ACC112 (cell line): ENCODE results near the gene TEPSIN.

ENCODE experiments used
- H2AFZ ChIP-seq: fragments of 200-600 bp; sonication (generic); one replicate; pipeline ENCODE4 v1.6.0; 2017; ENCODE audit warnings: antibody characterized with exemption, low read length; ENCODE audit not compliant: unreplicated experiment
- H3K27ac ChIP-seq: fragments of 200-600 bp; sonication (generic); 2 replicates; pipeline ENCODE4 v1.5.1; 2014; ENCODE audit warnings: low read depth, mild to moderate bottlenecking, antibody characterized with exemption, low read length, moderate library complexity
- H3K27me3 ChIP-seq: fragments of 200-600 bp; sonication (generic); 2 replicates; pipeline ENCODE4 v1.6.1; 2014; ENCODE audit warnings: mild to moderate bottlenecking, antibody characterized with exemption, low read length, moderate library complexity, mixed read lengths; ENCODE audit not compliant: insufficient read depth
- H3K36me3 ChIP-seq: fragments of 200-600 bp; sonication (generic); 2 replicates; pipeline ENCODE4 v1.6.1; 2016; ENCODE audit warnings: mild to moderate bottlenecking, antibody characterized with exemption, low read length, moderate library complexity, mixed read lengths; ENCODE audit not compliant: insufficient read depth
- H3K4me1 ChIP-seq: fragments of 200-600 bp; sonication (generic); one replicate; pipeline ENCODE4 v1.6.1; 2016; ENCODE audit warnings: low read length, mixed read lengths; ENCODE audit not compliant: insufficient read depth, unreplicated experiment, control insufficient read depth
- H3K4me3 ChIP-seq: fragments of 200-600 bp; sonication (generic); 2 replicates; pipeline ENCODE4 v1.5.1; 2014; ENCODE audit warnings: mild to moderate bottlenecking, low read depth, low read length
- H3K79me2 ChIP-seq: fragments of 200-600 bp; sonication (generic); one replicate; pipeline ENCODE4 v1.6.0; 2016; ENCODE audit warnings: low read length; ENCODE audit not compliant: control insufficient read depth, unreplicated experiment, insufficient read depth

TEPSIN gene

GRCh38 chr17:81242421-81243332, 3.8 kb upstream of the TEPSIN start:
- Histone ChIP-seq H3K4me3 (no peak overlapping the region), H3K79me2 (peaks cover 35% of the 10 kb centered on the region), H3K36me3 (peaks cover 3% of the 10 kb centered on the region; the same call in 1 of the 2 replicates), H3K4me1 (peaks cover 13% of the 10 kb centered on the region), H2AFZ (no peak overlapping the region), H3K27me3 (no peaks in the 10 kb centered on the region), H3K27ac (no peak overlapping the region)

- no peak overlapping the region for H3K27ac ChIP-seq
- peaks cover 3% of the 10 kb centered on the region; the same call in 1 of the 2 replicates for H3K36me3 ChIP-seq
- H2AFZ ChIP-seq, result no peak overlapping the region
- H3K4me3 ChIP-seq, result no peak overlapping the region
- no peaks in the 10 kb centered on the region for H3K27me3 ChIP-seq
- H3K4me1 ChIP-seq, result peaks cover 17% of the 10 kb centered on the region
- H3K79me2 ChIP-seq, result peaks cover 43% of the 10 kb centered on the region
Observed at GRCh38 chr17:81241648-81242420, 3.0 kb upstream of the TEPSIN start.

GRCh38 chr17:81241203-81241602, 2.3 kb upstream of the TEPSIN start:
- Histone ChIP-seq H3K36me3 (peaks cover 3% of the 10 kb centered on the region; the same call in 1 of the 2 replicates), H3K4me1 (peaks cover 17% of the 10 kb centered on the region), H2AFZ (no peak overlapping the region), H3K79me2 (peaks cover 45% of the 10 kb centered on the region), H3K27ac (no peak overlapping the region), H3K4me3 (no peak overlapping the region), H3K27me3 (no peaks in the 10 kb centered on the region)

- Histone ChIP-seq H3K36me3 (peaks cover 3% of the 10 kb centered on the region; the same call in 1 of the 2 replicates), H3K27me3 (no peaks in the 10 kb centered on the region), H3K4me3 (peak overlapping the region; percentile 94; the same call in 1 of the 2 replicates), H3K79me2 (peaks cover 47% of the 10 kb centered on the region), H3K27ac (no peak overlapping the region), H2AFZ (no peak overlapping the region), H3K4me1 (peaks cover 17% of the 10 kb centered on the region)
Observed at GRCh38 chr17:81240761-81241160, 1.9 kb upstream of the TEPSIN start.

- peaks cover 47% of the 10 kb centered on the region for H3K79me2 ChIP-seq
- peaks cover 14% of the 10 kb centered on the region for H3K4me1 ChIP-seq
- H2AFZ ChIP-seq, result peak overlapping the region; percentile 29
- no peaks in the 10 kb centered on the region for H3K27me3 ChIP-seq
- peak overlapping the region; percentile 26; the same call in 1 of the 2 replicates for H3K27ac ChIP-seq
- peak overlapping the region; percentile 94 for H3K4me3 ChIP-seq
- peaks cover 3% of the 10 kb centered on the region; the same call in 1 of the 2 replicates for H3K36me3 ChIP-seq
Observed at GRCh38 chr17:81239714-81240555, 1.1 kb upstream of the TEPSIN start.

GRCh38 chr17:81238490-81238814, 403 bp downstream of the TEPSIN start:
- peak overlapping the region; percentile 94 for H3K4me3 ChIP-seq
- peak overlapping the region; percentile 78 for H2AFZ ChIP-seq
- peaks cover 8% of the 10 kb centered on the region for H3K4me1 ChIP-seq
- no peaks in the 10 kb centered on the region for H3K27me3 ChIP-seq
- peaks cover 47% of the 10 kb centered on the region for H3K79me2 ChIP-seq
- peaks cover 3% of the 10 kb centered on the region; the same call in 1 of the 2 replicates for H3K36me3 ChIP-seq
- no peak overlapping the region for H3K27ac ChIP-seq

- peak overlapping the region; percentile 78 for H2AFZ ChIP-seq
- H3K4me1 ChIP-seq, result peaks cover 8% of the 10 kb centered on the region
- H3K36me3 ChIP-seq, result peaks cover 3% of the 10 kb centered on the region; the same call in 1 of the 2 replicates
- H3K4me3 ChIP-seq, result peak overlapping the region; percentile 94
- peaks cover 47% of the 10 kb centered on the region for H3K79me2 ChIP-seq
- H3K27me3 ChIP-seq, result no peaks in the 10 kb centered on the region
- H3K27ac ChIP-seq, result no peak overlapping the region
Observed at GRCh38 chr17:81237591-81238489, 1.0 kb downstream of the TEPSIN start.

- Histone ChIP-seq H3K27ac (no peak overlapping the region), H3K27me3 (no peaks in the 10 kb centered on the region), H3K36me3 (peaks cover 3% of the 10 kb centered on the region; the same call in 1 of the 2 replicates), H3K79me2 (peaks cover 45% of the 10 kb centered on the region), H2AFZ (no peak overlapping the region), H3K4me1 (peaks cover 8% of the 10 kb centered on the region), H3K4me3 (no peak overlapping the region)
Observed at GRCh38 chr17:81236784-81237183, 2.1 kb downstream of the TEPSIN start.

- no peaks in the 10 kb centered on the region for H3K36me3 ChIP-seq
- H3K27me3 ChIP-seq, result no peaks in the 10 kb centered on the region
- peaks cover 38% of the 10 kb centered on the region for H3K79me2 ChIP-seq
- H3K4me1 ChIP-seq, result peaks cover 8% of the 10 kb centered on the region
- H3K27ac ChIP-seq, result no peak overlapping the region
- no peak overlapping the region for H3K4me3 ChIP-seq
- H2AFZ ChIP-seq, result no peak overlapping the region
Observed at GRCh38 chr17:81235822-81236740, 2.8 kb downstream of the TEPSIN start.
